ENCODE data around the gene CNTNAP2.

DNA sequence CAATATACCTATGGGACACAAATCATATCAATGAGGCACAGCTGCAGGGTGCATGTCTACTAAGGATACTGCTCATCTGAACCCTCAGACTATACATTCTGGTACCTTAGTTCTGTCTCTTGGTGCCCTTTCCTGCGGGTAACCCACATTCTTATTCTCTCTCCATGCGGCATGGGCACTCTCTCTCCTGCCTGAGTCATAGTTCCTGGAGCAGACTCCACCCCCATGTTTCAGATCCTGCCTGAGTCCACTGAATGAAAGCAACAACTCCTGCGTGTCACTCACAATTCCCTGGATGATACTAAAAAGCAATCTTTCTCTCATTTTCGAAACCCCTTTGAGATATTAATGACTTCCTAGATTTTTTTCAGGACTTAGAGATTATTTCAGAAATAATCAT, 1820.8 kb downstream of the CNTNAP2 start:
- TF ChIP-seq, protein P1, sequence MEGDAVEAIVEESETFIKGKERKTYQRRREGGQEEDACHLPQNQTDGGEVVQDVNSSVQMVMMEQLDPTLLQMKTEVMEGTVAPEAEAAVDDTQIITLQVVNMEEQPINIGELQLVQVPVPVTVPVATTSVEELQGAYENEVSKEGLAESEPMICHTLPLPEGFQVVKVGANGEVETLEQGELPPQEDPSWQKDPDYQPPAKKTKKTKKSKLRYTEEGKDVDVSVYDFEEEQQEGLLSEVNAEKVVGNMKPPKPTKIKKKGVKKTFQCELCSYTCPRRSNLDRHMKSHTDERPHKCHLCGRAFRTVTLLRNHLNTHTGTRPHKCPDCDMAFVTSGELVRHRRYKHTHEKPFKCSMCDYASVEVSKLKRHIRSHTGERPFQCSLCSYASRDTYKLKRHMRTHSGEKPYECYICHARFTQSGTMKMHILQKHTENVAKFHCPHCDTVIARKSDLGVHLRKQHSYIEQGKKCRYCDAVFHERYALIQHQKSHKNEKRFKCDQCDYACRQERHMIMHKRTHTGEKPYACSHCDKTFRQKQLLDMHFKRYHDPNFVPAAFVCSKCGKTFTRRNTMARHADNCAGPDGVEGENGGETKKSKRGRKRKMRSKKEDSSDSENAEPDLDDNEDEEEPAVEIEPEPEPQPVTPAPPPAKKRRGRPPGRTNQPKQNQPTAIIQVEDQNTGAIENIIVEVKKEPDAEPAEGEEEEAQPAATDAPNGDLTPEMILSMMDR (IDR thresholded peaks at IDR 0.05): no peak
- TF ChIP-seq EP300 (IDR thresholded peaks at IDR 0.05): no peak
